SW480 (cell line): Measurements from ENCODE around the gene OSER1.
A peak's percentile ranks its signal among the peaks of the same experiment; 100 is the strongest.

ENCODE experiments used
- DNase-seq: peaks from one replicate; pipeline ENCODE4 v3.0.0-alpha.2; 2016; ENCODE audit warnings: low spot score

The OSER1 gene

GRCh38 chr20:44174996-44175765, 35.4 kb downstream of the OSER1 start:
- DNase-seq = no peak

- DNase-seq = no peak
These were observed 36.7 kb downstream of the OSER1 start for GRCh38 chr20:44173846-44174245.

GRCh38 chr20:44173116-44173515, 37.5 kb downstream of the OSER1 start:
- no peak for DNase-seq

GRCh38 chr20:44172572-44172950, 38.0 kb downstream of the OSER1 start:
- no peak for DNase-seq

GRCh38 chr20:44171775-44172571, 38.6 kb downstream of the OSER1 start:
- DNase-seq = no peak

- no peak for DNase-seq
These were observed 39.7 kb downstream of the OSER1 start for GRCh38 chr20:44170816-44171410.

GRCh38 chr20:44167736-44168135, 42.8 kb downstream of the OSER1 start:
- DNase-seq = no peak

- DNase-seq = no peak
These were observed 44.1 kb downstream of the OSER1 start for GRCh38 chr20:44166477-44166876.

- peak; percentile 72 for DNase-seq
These were observed 44.6 kb downstream of the OSER1 start for GRCh38 chr20:44166008-44166407.

- DNase-seq = no peak
These were observed 50.4 kb downstream of the OSER1 start for GRCh38 chr20:44160133-44160532.

- DNase-seq = no peak
These were observed 50.9 kb downstream of the OSER1 start for GRCh38 chr20:44159711-44160110.

GRCh38 chr20:44159125-44159524, 51.4 kb downstream of the OSER1 start:
- no peak for DNase-seq

GRCh38 chr20:44157061-44157460, 53.5 kb downstream of the OSER1 start:
- DNase-seq = no peak

GRCh38 chr20:44154521-44155001, 56.0 kb downstream of the OSER1 start:
- peak; percentile 58 for DNase-seq

GRCh38 chr20:44153636-44154043, 56.9 kb downstream of the OSER1 start:
- DNase-seq = no peak

- DNase-seq = peak; percentile 92
These were observed 58.8 kb downstream of the OSER1 start for GRCh38 chr20:44151621-44152416.

GRCh38 chr20:44146272-44146671, 64.3 kb downstream of the OSER1 start:
- DNase-seq = no peak
